HG03469 (cell line): ENCODE results near the gene ARHGAP45.

Experiments used
- ATAC-seq: cut with Tn5 transposase; IDR thresholded peaks from one replicate; pipeline ENCODE4 v1.9.1; 2021; ENCODE audit warnings: mild to moderate bottlenecking, moderate library complexity, moderate number of reproducible peaks; ENCODE audit not compliant: unreplicated experiment

ARHGAP45 gene

DNA sequence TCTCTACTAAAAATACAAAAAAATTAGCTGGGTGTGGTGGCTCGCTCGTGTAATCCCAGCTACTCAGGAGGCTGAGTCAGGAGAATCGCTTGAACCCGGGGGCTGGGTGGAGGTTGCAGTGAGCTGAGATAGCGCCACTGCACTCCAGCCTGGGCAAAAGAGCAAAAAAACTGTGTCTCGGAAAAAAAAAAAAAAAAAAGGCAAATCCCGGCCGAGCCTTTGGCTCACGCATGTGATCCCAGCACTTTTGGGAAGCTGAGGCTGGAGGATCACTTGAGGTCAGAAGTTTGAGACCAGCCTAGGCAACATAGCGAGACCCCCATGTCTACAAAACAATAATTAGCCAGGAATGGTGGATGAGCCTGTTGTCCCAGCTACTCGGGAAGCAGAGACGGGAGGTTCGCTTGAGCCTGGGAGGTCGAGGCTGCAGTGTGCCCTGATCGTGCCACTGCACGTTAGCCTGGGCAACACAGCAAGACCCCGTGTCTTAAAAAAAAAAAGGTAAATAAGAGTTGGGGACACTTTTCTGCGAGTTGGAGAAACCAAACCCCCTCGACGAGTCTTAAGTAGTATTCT is 36.3 kb downstream of the ARHGAP45 start:
- ATAC-seq: no peak

DNA sequence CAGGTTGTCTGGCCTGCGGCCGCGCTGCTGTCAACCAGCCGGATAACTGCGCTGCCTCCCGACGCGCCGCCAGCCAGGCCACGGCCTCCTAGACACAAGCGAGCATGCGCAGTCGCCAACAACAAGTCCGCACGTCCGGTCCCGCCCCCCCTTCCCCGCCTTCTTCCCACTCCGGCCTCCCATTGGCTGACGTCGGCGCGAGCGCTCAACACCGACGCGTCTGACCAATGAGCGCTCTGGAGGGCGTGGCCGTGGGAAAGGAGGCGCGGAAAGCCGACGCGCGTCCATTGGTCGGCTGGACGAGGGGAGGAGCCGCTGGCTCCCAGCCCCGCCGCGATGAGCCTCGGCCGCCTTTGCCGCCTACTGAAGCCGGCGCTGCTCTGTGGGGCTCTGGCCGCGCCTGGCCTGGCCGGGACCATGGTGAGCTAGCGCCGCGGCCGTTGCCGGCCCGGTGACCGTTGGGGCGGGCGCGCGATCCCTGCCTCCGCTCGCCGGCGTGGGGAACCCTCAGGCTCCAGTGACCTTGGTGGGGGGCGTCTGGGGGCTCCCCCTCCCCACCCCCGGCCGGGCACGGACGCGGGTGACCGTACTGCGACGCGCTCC is 36.8 kb downstream of the ARHGAP45 start, which contains the start of gene GPX4:
TSS of gene GPX4 (plus strand) at position 287 of the 603 bp plus-strand sequence. CDS start at position 337, 50 bp downstream.
- peak; percentile 43 for ATAC-seq

DNA sequence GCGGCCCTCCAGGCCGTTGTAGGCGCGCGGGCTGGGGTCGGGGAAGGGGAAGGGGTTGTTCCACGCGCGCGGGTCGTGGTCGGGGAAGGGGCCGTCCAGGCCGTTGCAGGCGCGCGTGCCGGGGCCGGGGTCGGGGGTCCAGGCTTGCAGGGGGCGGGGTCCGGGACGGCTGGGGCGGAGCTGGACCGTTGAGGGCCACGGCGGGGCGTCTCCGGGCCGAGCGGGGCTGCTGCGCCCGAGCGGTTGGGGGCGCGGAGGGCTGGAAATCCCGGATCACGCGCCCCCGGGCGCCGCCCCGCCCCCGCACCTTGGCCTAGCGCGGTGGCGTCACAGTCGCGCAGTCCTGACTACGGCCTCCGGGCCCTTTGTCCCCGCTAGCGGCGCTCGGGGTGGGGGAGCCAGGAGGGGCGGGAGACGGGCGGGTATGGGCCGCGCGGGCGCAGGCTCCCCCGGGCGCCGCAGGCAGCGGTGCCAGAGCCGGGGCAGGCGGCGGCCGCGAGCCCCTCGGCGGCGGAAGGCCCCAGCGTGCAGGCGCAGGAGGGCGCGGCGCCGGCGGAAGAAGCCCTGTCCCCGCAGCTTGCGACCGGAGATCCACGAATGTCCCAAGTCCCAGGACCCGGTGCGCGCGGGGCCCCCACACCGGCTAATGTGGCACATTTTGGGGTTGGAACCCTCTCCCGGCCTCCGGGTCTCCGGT is 37.5 kb downstream of the ARHGAP45 start:
- no peak for ATAC-seq

DNA sequence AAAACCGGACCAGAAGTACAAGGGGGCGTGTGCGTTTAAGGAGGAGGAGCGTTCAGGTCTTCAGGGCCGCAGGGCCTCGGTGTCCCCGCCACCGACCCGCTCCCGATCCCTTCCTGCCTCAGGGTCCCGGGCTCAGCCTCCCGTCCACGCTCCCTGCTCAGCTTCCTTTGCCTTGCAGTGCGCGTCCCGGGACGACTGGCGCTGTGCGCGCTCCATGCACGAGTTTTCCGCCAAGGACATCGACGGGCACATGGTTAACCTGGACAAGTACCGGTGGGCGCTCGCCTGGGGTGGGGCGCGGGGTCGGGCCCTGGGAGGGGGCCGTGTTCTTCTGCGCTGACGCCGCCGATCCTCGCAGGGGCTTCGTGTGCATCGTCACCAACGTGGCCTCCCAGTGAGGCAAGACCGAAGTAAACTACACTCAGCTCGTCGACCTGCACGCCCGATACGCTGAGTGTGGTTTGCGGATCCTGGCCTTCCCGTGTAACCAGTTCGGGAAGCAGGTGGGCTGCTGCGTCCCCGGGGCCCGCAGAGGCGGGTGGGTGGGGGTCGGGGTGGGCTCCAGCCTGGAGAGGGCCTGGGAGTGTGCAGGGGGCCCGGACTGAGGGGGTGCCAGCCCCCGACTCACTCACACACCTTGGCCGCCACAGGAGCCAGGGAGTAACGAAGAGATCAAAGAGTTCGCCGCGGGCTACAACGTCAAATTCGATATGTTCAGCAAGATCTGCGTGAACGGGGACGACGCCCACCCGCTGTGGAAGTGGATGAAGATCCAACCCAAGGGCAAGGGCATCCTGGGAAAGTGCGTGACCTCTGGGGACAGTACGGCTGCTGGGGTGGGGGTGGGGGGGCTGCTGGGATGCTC is 38.3 kb downstream of the ARHGAP45 start:
- ATAC-seq: no peak

DNA sequence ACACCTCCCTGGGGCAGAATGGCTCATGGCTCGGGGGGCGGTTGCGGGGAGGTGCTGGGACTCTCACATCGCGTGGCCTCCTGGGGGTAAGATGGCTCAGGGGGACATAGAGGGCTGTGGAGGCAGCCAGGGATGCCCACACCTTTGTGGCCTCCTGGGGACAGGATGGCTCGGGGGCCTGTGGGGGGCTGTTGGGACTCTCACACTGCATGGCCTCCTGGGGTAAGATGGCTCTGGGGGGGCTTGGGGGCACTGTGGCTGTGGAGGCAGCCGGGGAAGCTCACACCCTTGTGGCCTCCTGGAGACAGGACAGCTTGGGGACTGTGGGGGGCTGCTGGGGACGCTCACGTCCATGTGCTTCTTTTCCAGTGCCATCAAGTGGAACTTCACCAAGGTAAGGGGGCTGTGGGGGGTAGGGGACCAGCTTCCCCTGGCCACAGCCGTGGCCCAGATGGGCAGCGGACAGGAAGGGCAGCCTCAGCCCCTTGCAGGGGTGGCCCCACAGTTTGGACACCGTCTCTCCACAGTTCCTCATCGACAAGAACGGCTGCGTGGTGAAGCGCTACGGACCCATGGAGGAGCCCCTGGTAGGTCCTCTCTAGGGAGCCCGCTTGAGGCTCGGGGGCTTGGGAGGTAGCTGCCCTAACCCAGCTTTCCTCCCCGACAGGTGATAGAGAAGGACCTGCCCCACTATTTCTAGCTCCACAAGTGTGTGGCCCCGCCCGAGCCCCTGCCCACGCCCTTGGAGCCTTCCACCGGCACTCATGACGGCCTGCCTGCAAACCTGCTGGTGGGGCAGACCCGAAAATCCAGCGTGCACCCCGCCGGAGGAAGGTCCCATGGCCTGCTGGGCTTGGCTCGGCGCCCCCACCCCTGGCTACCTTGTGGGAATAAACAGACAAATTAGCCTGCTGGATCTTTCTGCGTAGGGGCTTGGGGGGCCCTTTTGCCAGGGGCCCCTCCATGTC is 39.2 kb downstream of the ARHGAP45 start:
- ATAC-seq: no peak

DNA sequence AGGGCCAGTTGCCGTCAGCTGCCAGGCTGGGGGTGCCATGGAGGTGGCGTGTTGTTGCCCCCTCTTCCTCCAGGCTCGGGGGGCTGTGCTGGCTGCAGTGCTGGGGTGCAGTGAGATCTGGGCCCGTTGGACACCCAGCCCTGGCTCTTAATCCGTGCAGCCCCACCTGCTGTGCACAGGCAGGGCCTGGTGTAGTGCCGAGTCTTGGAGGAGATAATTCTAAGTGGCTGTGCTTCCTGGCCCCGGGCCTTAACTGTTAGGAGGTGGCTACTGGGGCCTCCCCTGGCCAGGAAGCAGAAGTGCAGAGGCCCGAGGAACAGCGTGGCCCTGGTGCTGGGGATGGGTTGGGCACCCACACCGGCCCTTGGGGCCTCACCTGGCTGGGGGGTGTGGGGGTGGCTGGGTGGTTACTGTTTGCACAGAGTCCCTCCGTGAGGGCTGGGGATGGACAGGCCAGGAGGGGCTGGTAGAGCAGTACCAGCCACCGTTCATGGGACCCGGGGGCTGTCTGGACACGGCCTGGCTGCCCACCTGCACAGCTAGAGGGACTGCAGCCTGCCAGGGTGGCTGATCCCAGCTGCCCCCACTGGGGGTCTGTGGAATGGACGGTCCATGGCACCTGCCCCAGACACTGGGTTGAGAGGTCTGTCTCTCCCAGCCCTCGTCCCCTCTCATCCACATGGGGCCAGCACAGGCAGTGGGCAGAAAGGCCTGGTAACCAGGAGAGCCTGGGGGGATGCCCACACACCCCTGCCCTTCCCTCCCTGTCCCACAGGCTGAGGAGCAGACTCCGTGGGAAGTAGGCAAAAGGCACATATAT is 40.1 kb downstream of the ARHGAP45 start:
- no peak for ATAC-seq

DNA sequence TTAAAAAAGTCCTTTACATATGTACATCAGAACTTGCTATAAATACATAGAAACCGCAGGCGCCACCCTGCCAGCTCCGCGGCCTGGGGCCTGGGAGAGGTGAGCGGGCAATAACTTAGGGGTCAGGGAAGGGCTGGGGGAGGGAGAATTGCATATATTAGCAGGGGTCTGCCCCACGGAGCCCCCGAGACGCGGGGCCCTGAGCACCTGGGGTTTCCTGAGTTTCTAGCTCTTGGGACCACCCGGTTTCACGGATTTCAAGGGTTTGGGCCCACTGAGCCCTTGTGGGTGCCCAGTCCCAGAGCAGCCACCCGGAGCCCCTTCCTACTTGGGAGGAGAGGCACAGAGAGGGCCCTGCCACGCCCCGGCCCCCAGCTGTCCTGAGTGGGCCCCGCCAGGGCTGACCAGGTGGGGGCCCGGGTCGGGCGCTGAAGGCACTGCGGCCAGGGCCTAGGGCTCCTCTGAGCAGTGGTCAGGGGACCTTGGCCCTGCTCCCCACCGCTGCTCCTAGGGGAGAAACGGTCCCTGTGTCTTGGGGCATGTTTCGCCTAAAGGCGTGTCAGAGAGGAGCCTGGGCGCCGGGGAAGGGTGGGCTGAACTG is 40.8 kb downstream of the ARHGAP45 start:
- ATAC-seq: no peak

DNA sequence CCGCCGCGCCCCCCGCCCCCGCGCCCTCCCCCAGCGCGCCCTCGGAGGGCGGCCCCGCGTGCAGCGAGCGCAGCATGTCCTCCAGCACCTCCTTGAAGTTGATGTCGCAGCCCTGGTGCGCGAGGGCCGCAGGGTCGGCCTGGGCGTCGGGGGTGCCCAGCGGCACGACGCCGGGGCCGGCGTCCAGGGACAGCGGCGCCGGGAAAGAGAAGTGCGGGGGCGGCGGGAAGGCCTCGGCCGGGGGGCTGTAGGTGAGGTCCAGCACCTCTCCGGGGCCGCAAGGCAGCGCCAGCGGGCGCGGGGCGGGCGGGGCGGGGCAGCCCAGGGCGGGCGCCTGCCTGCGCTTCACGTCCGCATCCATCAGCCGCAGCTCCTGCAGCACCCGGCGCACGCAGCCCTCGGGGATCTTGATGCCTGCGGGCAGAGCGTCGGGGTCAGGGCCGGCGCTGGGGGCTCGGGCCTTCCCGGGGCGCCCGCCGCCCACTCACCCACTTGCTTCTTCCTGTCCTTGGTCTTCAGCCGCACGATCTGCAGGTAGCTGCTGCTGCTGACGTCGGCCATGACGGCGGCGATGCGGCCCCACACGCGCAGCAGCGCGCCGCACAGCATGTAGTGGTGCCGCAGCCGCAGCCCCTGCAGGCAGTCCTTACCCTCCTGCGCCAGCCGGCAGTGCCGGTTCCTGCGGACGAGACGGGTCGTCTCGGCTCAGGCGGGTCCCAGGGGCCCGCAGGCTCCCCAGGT is 41.5 kb downstream of the ARHGAP45 start:
- no peak for ATAC-seq

DNA sequence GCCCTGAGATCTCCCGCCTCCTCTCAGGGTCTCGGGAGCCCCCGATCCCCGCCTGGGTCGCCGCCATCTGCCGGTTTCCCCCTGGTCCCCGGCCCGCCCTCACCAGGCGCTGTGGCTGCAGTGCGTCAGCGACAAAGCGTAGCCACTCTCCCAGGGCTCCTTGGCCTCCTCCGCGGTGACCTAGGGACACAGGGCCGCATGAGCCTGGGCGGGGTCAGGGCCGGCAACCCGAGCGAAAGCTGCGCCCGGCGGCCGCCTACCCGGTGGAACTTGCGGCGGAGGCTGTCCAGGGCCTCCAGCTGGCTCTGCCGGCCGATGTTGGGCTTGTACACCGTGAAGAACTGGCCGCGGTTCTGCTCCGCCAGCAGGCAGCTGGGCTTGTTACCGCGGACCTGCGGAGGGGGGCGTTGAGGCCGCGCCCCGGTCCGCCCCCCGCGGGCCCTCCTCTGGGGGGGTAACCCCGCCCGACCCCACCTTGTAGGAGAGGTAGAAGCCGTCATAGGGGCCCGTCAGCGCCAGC is 42.1 kb downstream of the ARHGAP45 start:
- ATAC-seq: no peak

DNA sequence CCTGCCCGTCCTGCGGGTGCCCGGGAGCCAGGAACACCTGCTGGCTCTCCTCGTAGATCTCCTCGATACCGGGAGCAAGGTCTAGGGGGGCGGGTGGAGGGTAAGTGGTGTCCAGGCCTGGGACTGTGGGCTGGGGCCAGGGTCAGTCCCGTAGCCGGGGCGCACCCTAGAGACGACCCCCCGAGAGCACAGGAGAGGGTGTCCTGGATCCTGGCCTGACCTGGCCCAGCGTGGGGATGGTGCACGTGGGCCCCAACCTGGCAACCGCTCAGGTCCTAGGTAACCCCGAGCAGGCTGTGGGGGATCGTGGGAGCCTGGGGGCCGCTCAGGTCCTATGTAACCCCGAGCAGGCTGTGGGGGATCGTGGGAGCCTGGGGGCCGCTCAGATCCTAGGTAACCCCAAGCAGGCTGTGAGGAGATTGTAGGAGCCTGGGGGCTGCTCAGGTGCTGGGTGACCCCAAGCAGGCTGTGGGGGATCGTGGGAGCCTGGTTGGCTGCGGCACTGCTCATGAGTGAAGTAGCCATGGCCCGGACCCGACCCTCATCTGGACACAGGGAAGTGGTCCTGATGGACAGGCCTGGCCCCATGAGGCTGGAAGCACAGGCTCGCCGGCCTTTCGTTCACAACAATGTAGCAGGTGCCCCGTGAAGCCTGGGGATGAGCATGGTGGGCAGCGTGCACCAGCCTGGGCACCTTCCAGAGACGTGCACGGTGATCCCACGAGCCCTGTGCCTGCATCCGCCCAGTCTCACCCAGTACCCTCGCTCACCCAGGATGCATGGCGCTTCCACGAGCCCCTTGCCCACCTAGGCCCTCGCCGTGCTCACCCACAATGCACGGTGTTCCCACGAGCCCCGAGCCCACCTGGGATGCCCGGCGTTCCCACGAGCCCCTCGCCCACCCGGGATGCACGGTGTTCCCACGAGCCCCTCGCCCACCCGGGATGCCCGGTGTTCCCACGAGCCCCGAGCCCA is 43.0 kb downstream of the ARHGAP45 start:
- no peak for ATAC-seq

DNA sequence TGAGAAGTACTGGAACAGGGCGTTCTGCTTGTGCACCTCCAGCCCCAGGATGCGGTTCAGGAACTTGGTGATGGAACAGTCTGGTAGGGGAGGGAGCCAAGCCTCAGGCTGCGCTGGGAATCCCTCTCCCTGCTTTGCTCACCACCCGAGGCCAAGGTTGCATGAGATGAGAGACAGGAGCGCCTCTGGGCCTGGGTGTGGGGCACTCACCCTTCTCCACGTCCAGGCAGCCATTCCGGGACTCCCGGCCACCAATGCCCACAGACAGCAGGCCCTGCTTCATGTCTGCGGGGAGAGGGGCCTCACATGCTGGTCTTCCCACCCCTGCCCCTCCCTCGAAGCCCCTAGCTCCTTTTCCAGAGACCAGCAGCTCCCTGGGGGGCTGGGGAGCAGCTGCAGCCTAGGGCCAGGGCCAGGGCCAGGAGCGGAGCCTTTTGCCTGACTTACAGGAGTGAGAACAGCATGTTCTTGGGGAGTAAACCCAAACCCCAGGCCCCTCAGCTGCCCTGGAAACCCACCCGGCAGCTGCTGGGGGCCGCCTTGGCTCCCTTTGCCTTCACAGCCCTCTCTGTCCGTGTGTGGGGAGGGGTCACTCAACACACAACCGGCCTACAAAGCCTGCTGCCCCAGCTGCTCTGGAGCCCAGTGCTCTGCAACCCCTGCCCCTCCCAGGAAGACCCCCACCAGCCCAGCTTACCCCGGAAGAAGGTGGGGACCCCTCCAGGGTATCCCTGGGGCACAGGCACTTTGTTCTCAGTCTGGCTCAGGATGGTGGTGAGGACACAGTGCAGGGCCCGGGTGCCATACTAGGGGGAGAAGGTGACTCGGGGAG is 44.1 kb downstream of the ARHGAP45 start:
- no peak for ATAC-seq

DNA sequence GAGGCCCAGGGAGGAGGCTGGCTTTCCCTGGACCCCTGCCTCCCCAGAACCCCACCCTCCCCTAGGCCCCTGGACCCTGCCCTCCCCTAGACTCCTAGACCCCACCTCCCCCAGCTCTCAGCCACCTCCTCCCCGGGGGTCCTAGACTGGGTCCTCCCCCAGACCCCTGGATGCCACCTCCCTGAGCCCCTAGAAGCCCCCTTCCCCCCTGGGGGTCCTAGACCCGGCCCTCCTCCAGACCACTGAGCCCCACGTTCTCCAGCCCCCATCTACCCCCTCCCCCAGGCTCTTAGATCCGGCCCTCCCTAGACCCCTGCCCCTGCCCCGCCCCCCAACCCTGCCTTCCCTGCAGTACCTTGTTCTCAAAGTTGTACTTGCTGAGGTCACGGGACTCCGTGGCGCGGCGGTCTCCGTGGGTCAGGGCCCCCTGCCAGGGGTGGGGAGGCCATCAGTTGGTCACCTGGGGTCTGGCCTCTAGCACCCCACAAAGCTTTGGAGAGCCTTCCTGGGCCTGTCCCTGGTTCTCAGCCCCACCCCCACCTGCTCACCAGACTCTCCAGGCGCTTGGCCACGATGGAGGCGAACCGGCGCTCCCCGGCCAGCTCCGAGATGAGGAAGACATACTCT is 44.8 kb downstream of the ARHGAP45 start:
- no peak for ATAC-seq

DNA sequence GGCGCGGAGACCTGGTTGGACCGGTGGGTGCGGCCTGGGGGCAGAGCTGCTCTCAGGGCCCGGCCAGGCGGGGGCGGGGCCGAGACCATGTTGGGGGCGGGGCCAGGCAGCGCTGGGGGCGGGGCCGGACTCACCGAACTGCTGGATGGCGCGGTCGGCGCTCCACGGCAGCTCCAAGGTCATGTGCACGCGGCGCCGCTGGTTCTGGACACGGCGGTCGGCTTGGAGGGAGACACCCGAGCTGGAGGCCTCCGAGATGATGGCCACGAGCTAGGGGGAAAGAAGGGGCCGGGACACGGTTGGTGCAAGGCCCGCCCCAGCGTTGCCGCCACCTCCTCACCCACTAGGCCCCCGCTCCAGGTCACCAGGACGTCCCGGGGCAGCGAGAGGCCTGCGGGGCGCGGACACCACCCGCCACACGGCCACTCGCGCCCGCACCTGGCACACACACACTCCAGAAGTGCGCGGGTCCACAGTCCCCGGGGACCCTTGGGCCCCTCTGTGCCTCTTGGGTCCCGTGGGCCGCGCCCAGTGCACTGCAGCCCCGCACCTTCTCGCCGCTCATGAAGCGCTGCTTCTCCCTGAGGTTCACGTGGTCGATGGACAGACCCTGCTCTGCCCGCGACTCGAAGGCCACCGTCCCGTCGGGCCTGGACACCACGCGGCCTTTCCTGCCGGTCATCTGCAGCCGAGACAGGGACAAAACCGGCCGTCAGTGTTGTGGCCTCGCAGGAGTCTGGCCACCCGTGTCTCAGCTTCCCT is 45.5 kb downstream of the ARHGAP45 start:
- no peak for ATAC-seq

DNA sequence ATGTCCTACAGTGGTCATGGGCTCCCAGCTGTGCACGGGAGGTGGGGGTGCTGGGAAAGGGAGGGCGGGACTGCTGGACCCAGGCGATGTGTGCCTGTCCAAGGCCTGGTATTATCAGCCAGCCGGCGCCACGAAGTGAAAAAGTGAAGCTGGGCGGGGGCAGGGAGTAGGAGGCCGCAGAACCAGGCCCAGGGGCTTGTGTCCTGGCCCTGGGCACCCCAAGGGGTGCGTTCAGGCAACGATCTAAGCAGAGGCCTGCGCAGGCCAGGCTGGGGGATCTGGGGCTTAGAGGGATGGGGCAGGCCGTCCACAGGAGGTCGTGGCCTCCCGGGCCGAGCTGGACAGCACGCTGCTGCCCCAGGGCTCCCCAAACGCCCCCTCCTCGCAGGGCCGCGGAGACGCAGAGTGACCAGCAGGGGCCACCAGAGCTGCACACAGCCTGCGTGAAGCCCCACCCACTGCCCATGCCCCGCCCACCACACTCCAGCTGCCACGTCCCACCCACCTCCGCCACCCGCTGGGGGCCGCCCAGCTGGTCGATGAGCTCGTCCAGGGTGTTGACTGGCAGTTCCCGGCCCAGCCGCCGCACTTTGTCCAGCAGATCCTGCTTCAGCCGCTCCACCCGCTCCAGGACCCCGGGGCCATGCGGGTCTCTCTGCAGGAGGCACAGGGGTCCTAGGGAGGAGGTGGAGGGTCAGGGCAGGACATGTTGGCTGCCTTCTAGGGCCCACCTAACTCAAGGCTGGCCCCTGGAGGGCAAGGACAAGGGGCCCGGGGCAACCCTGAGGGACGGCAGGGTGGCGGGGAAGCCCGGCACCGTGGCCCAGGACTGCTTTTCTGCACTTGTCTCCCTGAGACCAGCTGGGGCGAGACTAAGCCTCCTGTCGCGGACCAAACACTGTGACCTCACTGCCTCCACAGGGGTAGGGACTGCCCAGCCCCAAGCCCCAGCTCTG is 46.3 kb downstream of the ARHGAP45 start:
- no peak for ATAC-seq
